ENCODE data around the gene ASCC1.

- TF ChIP-seq CTCF (IDR thresholded peaks at IDR 0.05) (no peak), EZH2 (IDR thresholded peaks at IDR 0.05) (no peak), EZH2phosphoT487 (IDR thresholded peaks at IDR 0.05) (no peak)
Measured at GRCh38 chr10:72098836-72099599, 117.1 kb downstream of the ASCC1 start.

All from neural progenitor cell (in vitro differentiated cells).